Neural cell (in vitro differentiated cells): Measurements from ENCODE around the gene ACTA2. TPM values are rescaled to one million over a fixed set of nuclear protein-coding genes. Genes with fewer than 3 reads are reported as not detected.

ENCODE experiments used
- H2AFZ ChIP-seq: fragments of 200-600, 300-800 bp; sonication (generic), shearing (Covaris generic); 2 replicates; pipeline ENCODE4 v1.6.0; 2014; ENCODE audit warnings: low read depth, mild to moderate bottlenecking, antibody characterized with exemption, low read length, moderate library complexity
- H3F3A ChIP-seq: fragments of 200-600 bp; shearing (Covaris generic); 2 replicates; pipeline ENCODE4 v1.6.1; 2016; ENCODE audit warnings: mild to moderate bottlenecking, moderate library complexity, mixed read lengths, antibody characterized with exemption, low read length; ENCODE audit not compliant: insufficient read depth, poor library complexity, severe bottlenecking
- H3K27ac ChIP-seq: fragments of 200-600, 300-800 bp; sonication (generic), shearing (Covaris generic); 2 replicates; pipeline ENCODE4 v1.5.1; 2014; ENCODE audit warnings: mild to moderate bottlenecking, low read length, moderate library complexity
- H3K27me3 ChIP-seq: fragments of 300-800, 200-600 bp; sonication (generic), shearing (Covaris generic); 2 replicates; pipeline ENCODE4 v1.6.0; 2014; ENCODE audit warnings: mild to moderate bottlenecking, low read depth, low read length, moderate library complexity; ENCODE audit not compliant: insufficient read depth
- H3K36me3 ChIP-seq: fragments of 300-800, 200-600 bp; sonication (generic), shearing (Covaris generic); 2 replicates; pipeline ENCODE4 v1.5.1; 2014; ENCODE audit warnings: mild to moderate bottlenecking, antibody characterized with exemption, low read length, moderate library complexity; ENCODE audit not compliant: insufficient read depth
- H3K4me2 ChIP-seq: fragments of 300-800, 200-600 bp; sonication (generic), shearing (Covaris generic); 2 replicates; pipeline ENCODE4 v1.6.0; 2014; ENCODE audit warnings: mild to moderate bottlenecking, low read length
- H3K4me3 ChIP-seq: fragments of 300-800, 200-600 bp; sonication (generic), shearing (Covaris generic); 2 replicates; pipeline ENCODE4 v1.5.1; 2014; ENCODE audit warnings: mild to moderate bottlenecking, low read length, moderate library complexity
- H3K79me2 ChIP-seq: fragments of 200-600 bp; shearing (Covaris generic); replicated peaks from 2 replicates; pipeline ENCODE4 v1.6.0; 2014; ENCODE audit warnings: mild to moderate bottlenecking, low read length, moderate library complexity; ENCODE audit not compliant: insufficient read depth
- H3K9ac ChIP-seq: fragments of 300-800, 200-600 bp; sonication (generic), shearing (Covaris generic); 2 replicates; pipeline ENCODE4 v1.6.1; 2016; ENCODE audit warnings: mild to moderate bottlenecking, low read length, mixed read lengths
- H3K9me2 ChIP-seq: fragments of 200-600 bp; shearing (Covaris generic); 2 replicates; pipeline ENCODE4 v1.6.1; 2016; ENCODE audit warnings: mild to moderate bottlenecking, low read length, mixed read lengths; ENCODE audit not compliant: insufficient read depth
- H3K9me3 ChIP-seq: fragments of 200-600, 300-800 bp; sonication (generic), shearing (Covaris generic); 2 replicates; pipeline ENCODE4 v1.6.1; 2016; ENCODE audit warnings: mild to moderate bottlenecking, mixed run types, low read length, moderate library complexity, mixed read lengths
- H4K20me1 ChIP-seq: fragments of 200-600 bp; shearing (Covaris generic); 2 replicates; pipeline ENCODE4 v1.6.1; 2016; ENCODE audit warnings: mild to moderate bottlenecking, mixed run types; ENCODE audit not compliant: insufficient read depth
- CTCF ChIP-seq: fragments of 450-650 bp; IDR thresholded peaks from 2 replicates; pipeline ENCODE4 v1.5.1; 2014; ENCODE audit warnings: antibody characterized with exemption, mild to moderate bottlenecking, moderate library complexity; ENCODE audit not compliant: poor library complexity, severe bottlenecking
- EP300 ChIP-seq: fragments of 450-650 bp; conservative IDR thresholded peaks from 2 replicates; pipeline ENCODE4 v1.6.1; 2014; ENCODE audit warnings: antibody characterized with exemption, mild to moderate bottlenecking, moderate library complexity; ENCODE audit not compliant: poor library complexity, severe bottlenecking
- EZH2 ChIP-seq: fragments of 200-600, 300-800 bp; shearing (Covaris generic), sonication (generic); IDR thresholded peaks from 2 replicates; pipeline ENCODE4 v1.6.1; 2014; ENCODE audit warnings: antibody characterized with exemption, low read length, borderline replicate concordance, mild to moderate bottlenecking; ENCODE audit not compliant: insufficient read depth, poor library complexity, severe bottlenecking
- MXI1 ChIP-seq: fragments of 450-650 bp; conservative IDR thresholded peaks from 2 replicates; pipeline ENCODE4 v1.6.1; 2014; ENCODE audit warnings: antibody characterized with exemption, mild to moderate bottlenecking; ENCODE audit not compliant: poor library complexity, severe bottlenecking
- POLR2AphosphoS5 ChIP-seq: IDR thresholded peaks from 2 replicates; pipeline ENCODE4 v1.6.1; 2012
- RAD21 ChIP-seq: fragments of 450-650 bp; conservative IDR thresholded peaks from 2 replicates; pipeline ENCODE4 v1.6.1; 2014; ENCODE audit warnings: antibody characterized with exemption, mild to moderate bottlenecking, moderate library complexity
- REST ChIP-seq: IDR thresholded peaks from 2 replicates; pipeline ENCODE4 v1.6.1; 2012; ENCODE audit warnings: borderline replicate concordance
- SMC3 ChIP-seq: fragments of 450-650 bp; conservative IDR thresholded peaks from 2 replicates; pipeline ENCODE4 v1.6.1; 2014; ENCODE audit warnings: antibody characterized with exemption, mild to moderate bottlenecking, moderate library complexity; ENCODE audit not compliant: poor library complexity
- TAF1 ChIP-seq: IDR thresholded peaks from 2 replicates; pipeline ENCODE4 v1.6.1; 2012; ENCODE audit warnings: low read depth
- polyA plus RNA-seq: library from polyadenylated mRNA; depleted of rRNA; stranded (reverse); fragments of >200 nt; gene quantifications from 2 replicates; pipeline ENCODE4 v1.2.3, GENCODE V29; 2014

The ACTA2 gene
- polyA plus RNA-seq, 1 donor from 2014 or later, result 0.53 TPM

- H3K4me3 ChIP-seq, result no peak overlapping the region
- H2AFZ ChIP-seq, result no peak overlapping the region
- H3K27me3 ChIP-seq, result no peaks in the 10 kb centered on the region
- no peaks in the 10 kb centered on the region for H3F3A ChIP-seq
- H3K9me3 ChIP-seq, result no peaks in the 10 kb centered on the region
- H3K9ac ChIP-seq, result no peak overlapping the region
- TF ChIP-seq EP300, result no peak
- TF ChIP-seq POLR2AphosphoS5, result no peak
- no peak for TF ChIP-seq MXI1
- no peak for TF ChIP-seq TAF1
- TF ChIP-seq EZH2, result no peak
- TF ChIP-seq REST, result no peak
- no peak for TF ChIP-seq RAD21
- TF ChIP-seq SMC3, result no peak
- TF ChIP-seq CTCF, result no peak
- no peaks in the 10 kb centered on the region for H3K79me2 ChIP-seq
- no peak overlapping the region for H3K27ac ChIP-seq
- H4K20me1 ChIP-seq, result no peaks in the 10 kb centered on the region
- no peaks in the 10 kb centered on the region for H3K9me2 ChIP-seq
- no peak overlapping the region for H3K4me2 ChIP-seq
- no peaks in the 10 kb centered on the region for H3K36me3 ChIP-seq
Measured at GRCh38 chr10:88960802-88961201, 8.2 kb upstream of the ACTA2 start.

GRCh38 chr10:88958721-88959120 lies 6.1 kb upstream of the ACTA2 start:
- H4K20me1 ChIP-seq, result no peaks in the 10 kb centered on the region
- H3K9me3 ChIP-seq, result no peaks in the 10 kb centered on the region
- no peaks in the 10 kb centered on the region for H3F3A ChIP-seq
- no peak overlapping the region for H3K9ac ChIP-seq
- no peaks in the 10 kb centered on the region for H3K9me2 ChIP-seq
- H3K36me3 ChIP-seq, result no peaks in the 10 kb centered on the region
- no peaks in the 10 kb centered on the region for H3K27me3 ChIP-seq
- no peak overlapping the region for H3K4me3 ChIP-seq
- no peak overlapping the region for H2AFZ ChIP-seq
- H3K27ac ChIP-seq, result no peak overlapping the region
- H3K79me2 ChIP-seq, result no peaks in the 10 kb centered on the region
- TF ChIP-seq RAD21 (no peak), MXI1 (no peak), SMC3 (no peak), EP300 (no peak), POLR2AphosphoS5 (no peak), TAF1 (no peak), CTCF (no peak), EZH2 (no peak), REST (no peak)
- no peak overlapping the region for H3K4me2 ChIP-seq
